ENCODE results near the gene DCLRE1A. TPM values are rescaled to one million over a fixed set of nuclear protein-coding genes. Genes with fewer than 3 reads are reported as not detected.

Gene DCLRE1A
- total RNA-seq, 4 donors from 2014 or later: 3.6 to 4.9 (median 4.5) TPM

DNA sequence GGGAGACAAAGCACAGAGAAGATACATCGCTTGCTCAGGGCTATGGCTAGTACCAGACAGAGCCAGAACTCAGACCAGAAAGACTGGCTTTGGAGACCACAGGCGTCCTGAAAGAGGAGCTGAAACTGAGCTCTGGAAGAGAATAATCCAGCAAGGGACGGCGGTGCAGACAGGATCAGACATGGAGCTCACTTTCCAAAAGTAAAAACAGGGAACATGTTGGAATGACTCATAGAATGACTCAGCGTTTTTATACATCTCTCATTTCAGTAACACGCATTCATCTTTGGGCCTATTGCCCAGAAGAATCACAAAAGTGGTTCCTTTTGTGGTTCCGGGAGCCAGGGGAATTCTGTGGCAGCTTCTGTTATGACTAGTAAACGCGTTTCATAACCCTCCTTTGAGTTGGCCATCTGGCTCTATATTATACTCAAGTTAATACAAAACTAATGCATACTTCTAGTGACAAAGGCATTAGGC, 65.2 kb downstream of the DCLRE1A start:
- Histone ChIP-seq H3K27ac (no peak overlapping the region), H3K9me3 (no peaks in the 10 kb centered on the region), H3K36me3 (no peaks in the 10 kb centered on the region), H3K27me3 (no peaks in the 10 kb centered on the region), H3K4me3 (no peak overlapping the region), H3K4me1 (no peaks in the 10 kb centered on the region)
- TF ChIP-seq EP300 (IDR thresholded peaks at IDR 0.05) (peak in 1 of 2 donors; percentile 37), POLR2A (IDR thresholded peaks at IDR 0.05) (no peak)
- DNase-seq (ENCODE audit: low spot score in 2 of 2): peak in 1 of 2 donors; percentile 37
- 33 to 45% methylated on average over 9 of the region's 9 CpGs for WGBS, 2 donors

Small RNA genes within 50 kb of the gene (small RNA-seq; reads per million reads assigned to genes)
- gene RF00560: not detected

Other genes starting within 250 kb of the DCLRE1A start
- gene NRAP, start 190.0 kb downstream of the DCLRE1A start, total RNA-seq: under 1 TPM in 1 of 4 donors, not detected in 3; under 0.01 TPM
- 10 to 100 TPM; 12.9 to 18.4 (median 16.8) TPM for gene CASP7, start 174.2 kb downstream of the DCLRE1A start, total RNA-seq
- gene PLEKHS1, start 102.4 kb downstream of the DCLRE1A start, total RNA-seq: not detected
- 100 to 1,000 TPM in 1 of 4 donors, 10 to 100 TPM in 3; 42.9 to 100 (median 50.6) TPM for gene NHLRC2, start 579 bp upstream of the DCLRE1A start, total RNA-seq
- gene ADRB1, start 189.8 kb upstream of the DCLRE1A start, total RNA-seq: 1 to 10 TPM in 2 of 4 donors, under 1 TPM in 2; 0.30 to 1.4 (median 1.1) TPM

All from tibial nerve (tissue), 4 donors.